ENCODE measurements around the gene SFT2D2.

SFT2D2 gene

GRCh38 chr1:168295411-168296114, 69.8 kb downstream of the SFT2D2 start:
- no peak for TF ChIP-seq POLR2A (IDR thresholded peaks at IDR 0.05; ENCODE audit: low read length)
- TF ChIP-seq GATA1 (IDR thresholded peaks at IDR 0.05; ENCODE audit: low read depth, low read length), result no peak
- DNase-seq, result no peak

- TF ChIP-seq GATA1 (IDR thresholded peaks at IDR 0.05; ENCODE audit: low read depth, low read length), result no peak
- TF ChIP-seq POLR2A (IDR thresholded peaks at IDR 0.05; ENCODE audit: low read length), result no peak
- DNase-seq, result no peak
Measured at GRCh38 chr1:168297019-168297730, 71.4 kb downstream of the SFT2D2 start.

GRCh38 chr1:168298446-168298845, 72.6 kb downstream of the SFT2D2 start:
- DNase-seq, result no peak
- no peak for TF ChIP-seq POLR2A (IDR thresholded peaks at IDR 0.05; ENCODE audit: low read length)
- no peak for TF ChIP-seq GATA1 (IDR thresholded peaks at IDR 0.05; ENCODE audit: low read depth, low read length)

GRCh38 chr1:168300626-168301025, 74.8 kb downstream of the SFT2D2 start:
- DNase-seq, result no peak
- TF ChIP-seq POLR2A (IDR thresholded peaks at IDR 0.05; ENCODE audit: low read length), result no peak
- TF ChIP-seq GATA1 (IDR thresholded peaks at IDR 0.05; ENCODE audit: low read depth, low read length), result no peak

- no peak for DNase-seq
- TF ChIP-seq POLR2A (IDR thresholded peaks at IDR 0.05; ENCODE audit: low read length) (no peak), GATA1 (IDR thresholded peaks at IDR 0.05; ENCODE audit: low read depth, low read length) (no peak)
Measured at GRCh38 chr1:168301664-168302320, 76.0 kb downstream of the SFT2D2 start.

Data from erythroblast (primary cell).